Measurements from ENCODE around the gene MED16.
"Not testable (repeated sequence)": the region's sequence is repeated elsewhere in the genome, so short reads cannot be mapped to it uniquely, and the experiment has no call there.

Gene MED16

GRCh38 chr19:853014-853585 is 39.9 kb downstream of the MED16 start:
- no peak for DNase-seq

- DNase-seq = no peak
These were observed 40.6 kb downstream of the MED16 start, which contains the start of gene ELANE for GRCh38 chr19:852136-853013. Gene ELANE, plus strand, starts transcription at chr19:852303. Its CDS starts 26 bp downstream, at chr19:852329.

DNA sequence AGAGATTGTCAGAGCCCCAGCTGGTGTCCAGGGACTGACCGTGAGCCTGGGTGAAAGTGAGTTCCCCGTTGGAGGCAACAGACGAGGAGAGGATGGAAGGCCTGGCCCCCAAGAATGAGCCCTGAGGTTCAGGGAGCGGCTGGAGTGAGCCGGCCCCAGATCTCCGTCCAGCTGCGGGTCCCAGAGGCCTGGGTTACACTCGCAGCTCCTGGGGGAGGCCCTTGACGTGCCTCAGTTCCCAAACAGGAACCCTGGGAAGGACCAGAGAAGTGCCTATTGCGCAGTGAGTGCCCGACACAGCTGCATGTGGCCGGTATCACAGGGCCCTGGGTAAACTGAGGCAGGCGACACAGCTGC is 42.0 kb downstream of the MED16 start:
- no peak for DNase-seq

DNA sequence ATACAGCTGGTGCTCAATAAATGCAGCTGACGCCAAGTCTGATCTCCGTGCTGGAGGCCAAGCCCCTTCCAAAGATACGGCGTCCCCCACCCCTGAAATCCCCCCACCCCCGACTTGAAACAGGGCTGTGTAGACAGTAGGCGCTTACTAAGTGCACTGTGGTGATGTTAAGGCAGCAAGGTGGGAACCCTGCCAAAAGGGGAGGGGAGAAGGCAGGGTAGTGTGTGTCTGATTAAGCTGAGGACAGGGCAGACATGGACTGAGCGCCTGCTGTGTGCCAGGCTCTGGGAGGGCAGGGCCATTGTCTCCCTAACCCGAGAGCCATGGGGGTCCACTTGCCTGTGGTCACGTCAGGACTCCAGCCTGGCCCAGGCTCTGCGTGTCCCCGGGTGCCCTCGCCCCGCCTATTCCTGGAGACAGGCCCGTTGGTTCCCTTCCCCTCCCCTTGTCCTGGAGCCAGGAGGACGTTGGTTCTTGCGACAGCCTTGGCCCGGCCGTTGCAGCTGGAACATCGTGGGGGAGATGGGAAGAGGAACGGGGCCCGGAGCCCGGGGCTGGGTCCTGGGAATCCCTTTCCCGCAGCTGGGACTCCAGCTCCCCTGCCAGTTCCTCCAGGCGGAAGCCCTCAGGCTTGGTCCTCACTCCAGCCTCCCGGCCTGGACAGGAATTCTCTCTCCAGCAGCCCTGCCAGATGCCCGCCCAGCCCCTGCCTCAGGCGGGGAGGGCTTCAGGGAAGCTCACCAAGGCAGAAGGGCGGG is 42.6 kb downstream of the MED16 start:
- DNase-seq = no peak

GRCh38 chr19:849195-849594 is 43.8 kb downstream of the MED16 start:
- not testable (repeated sequence) for DNase-seq

- no peak for DNase-seq
These were observed 44.5 kb downstream of the MED16 start for GRCh38 chr19:848386-848921.

DNA sequence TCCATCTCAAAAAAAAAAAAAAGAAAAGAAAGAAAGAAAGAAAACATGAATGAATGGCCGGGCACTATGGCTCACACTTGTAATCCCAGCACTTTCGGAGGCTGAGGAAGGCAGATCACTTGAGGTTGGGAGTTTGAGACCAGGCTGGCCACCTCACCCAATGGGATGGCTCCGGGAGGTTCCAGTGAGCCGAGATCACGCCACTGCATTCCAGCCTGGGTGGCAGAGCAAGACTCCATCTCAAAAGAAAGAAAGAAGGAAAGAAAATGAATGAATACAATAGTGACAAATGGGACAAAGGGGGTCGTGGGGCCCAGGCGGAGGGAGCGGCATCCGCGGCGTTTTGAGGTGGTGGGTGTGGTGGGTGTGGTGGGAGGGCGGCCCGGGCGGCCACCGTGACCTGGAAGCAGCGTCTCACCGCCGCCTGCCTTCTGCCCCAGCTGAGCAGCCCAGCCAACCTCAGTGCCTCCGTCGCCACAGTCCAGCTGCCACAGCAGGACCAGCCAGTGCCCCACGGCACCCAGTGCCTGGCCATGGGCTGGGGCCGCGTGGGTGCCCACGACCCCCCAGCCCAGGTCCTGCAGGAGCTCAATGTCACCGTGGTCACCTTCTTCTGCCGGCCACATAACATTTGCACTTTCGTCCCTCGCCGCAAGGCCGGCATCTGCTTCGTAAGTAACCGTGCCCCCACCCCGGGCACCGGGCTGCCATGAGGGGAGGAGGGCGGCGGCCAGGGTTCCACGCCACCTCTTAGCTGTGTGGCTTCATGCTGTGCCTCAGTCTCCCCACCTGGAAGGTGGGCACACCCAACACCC is 47.1 kb downstream of the MED16 start:
- no peak for DNase-seq

- no peak for DNase-seq
These were observed 48.4 kb downstream of the MED16 start for GRCh38 chr19:844546-844971.

- DNase-seq = no peak
These were observed 49.0 kb downstream of the MED16 start for GRCh38 chr19:843836-844545.

DNA sequence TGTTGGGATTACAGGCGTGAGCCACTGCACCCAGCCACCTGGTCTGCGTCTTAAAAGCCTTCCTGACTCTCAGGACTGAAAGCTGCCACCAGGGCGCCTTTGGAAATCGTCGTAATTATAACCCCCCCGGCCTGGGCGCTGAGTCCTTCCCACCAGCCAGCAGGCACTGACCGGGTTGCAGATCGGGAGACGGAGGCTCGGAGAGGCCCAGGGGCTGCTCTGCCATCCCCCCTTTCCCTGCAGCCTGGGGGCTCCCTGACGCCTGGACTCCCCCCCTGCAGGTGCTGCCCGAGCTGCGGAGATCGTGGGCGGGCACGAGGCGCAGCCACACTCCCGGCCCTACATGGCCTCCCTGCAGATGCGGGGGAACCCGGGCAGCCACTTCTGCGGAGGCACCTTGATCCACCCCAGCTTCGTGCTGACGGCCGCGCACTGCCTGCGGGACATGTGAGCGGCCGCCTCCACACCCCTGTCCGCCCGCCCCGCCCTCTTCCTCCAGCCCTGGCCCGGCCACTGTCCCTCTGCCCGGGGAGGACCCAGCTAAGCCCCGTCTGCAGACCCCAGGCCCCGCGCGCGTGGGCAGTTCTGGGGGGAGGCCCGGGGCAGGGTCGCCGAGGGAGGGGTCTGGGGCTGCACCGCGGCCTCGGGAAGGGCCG is 49.7 kb downstream of the MED16 start:
- DNase-seq = no peak

GRCh38 chr19:842802-843179 is 50.2 kb downstream of the MED16 start:
- DNase-seq = not testable (repeated sequence)

DNA sequence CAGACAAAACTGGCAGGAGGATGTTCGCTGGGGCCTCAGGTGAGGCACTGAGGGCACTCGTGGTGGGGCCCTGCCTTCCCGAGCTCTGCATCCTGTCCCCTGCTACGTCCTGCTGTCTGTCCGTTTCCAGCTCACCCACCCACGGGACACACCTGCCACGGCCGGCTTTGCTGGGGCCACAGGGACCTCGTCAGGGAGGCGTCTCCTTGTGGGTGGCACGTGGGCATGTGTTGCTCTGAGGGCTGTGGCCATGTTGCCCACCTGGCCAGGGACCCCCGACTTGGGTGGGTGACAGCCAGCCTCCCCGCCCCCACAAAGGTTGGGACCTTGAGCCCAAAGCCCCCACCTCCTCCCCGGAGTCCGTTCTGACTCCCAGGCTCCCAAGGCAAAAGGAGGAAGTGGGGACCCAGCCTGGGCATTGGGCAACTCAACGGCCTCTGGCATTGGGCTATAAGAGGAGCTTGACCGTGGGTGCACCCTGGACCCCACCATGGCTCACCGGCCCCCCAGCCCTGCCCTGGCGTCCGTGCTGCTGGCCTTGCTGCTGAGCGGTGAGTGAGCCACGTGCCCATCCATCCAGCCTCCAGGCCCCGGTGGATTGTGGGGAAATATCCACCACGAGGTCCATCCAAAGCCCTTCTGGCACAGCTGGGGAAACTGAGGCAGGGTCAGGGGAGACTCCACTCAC is 52.3 kb downstream of the MED16 start, which contains the start of gene PRTN3:
TSS of gene PRTN3 (plus strand) at position 481 of the 688 bp plus-strand sequence. CDS start at position 491, 10 bp downstream.
- DNase-seq = no peak

DNA sequence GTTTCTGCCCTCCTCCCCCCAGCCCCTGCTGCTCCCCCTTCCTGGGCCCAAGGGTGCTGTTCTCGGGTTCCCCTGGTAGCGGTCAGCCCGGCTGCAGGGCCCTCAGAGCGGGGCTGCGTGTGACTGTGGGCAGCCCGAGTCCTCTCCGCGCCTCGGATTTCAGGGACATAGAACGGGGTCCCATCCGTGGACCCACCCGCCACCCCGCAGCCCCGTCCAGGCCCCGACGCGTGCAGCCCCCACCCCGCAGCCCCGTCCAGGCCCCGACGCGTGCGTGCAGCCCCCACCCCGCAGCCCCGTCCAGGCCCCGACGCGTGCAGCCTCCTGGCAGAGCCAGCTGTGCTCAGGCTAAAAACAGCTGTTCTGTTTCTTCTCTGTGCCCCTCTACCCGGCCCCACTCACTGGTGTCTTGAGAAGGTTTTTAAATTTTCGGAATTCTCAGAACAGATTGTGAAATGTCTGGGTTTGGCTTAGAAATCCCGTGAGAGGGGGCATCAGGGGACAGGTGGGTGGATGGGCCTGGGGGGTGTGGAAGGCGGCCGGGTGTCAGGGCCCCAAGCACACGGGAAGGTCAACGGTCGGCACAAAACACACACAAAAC is 57.7 kb downstream of the MED16 start:
- DNase-seq = no peak

GRCh38 chr19:834216-834615 is 58.8 kb downstream of the MED16 start:
- no peak for DNase-seq

DNA sequence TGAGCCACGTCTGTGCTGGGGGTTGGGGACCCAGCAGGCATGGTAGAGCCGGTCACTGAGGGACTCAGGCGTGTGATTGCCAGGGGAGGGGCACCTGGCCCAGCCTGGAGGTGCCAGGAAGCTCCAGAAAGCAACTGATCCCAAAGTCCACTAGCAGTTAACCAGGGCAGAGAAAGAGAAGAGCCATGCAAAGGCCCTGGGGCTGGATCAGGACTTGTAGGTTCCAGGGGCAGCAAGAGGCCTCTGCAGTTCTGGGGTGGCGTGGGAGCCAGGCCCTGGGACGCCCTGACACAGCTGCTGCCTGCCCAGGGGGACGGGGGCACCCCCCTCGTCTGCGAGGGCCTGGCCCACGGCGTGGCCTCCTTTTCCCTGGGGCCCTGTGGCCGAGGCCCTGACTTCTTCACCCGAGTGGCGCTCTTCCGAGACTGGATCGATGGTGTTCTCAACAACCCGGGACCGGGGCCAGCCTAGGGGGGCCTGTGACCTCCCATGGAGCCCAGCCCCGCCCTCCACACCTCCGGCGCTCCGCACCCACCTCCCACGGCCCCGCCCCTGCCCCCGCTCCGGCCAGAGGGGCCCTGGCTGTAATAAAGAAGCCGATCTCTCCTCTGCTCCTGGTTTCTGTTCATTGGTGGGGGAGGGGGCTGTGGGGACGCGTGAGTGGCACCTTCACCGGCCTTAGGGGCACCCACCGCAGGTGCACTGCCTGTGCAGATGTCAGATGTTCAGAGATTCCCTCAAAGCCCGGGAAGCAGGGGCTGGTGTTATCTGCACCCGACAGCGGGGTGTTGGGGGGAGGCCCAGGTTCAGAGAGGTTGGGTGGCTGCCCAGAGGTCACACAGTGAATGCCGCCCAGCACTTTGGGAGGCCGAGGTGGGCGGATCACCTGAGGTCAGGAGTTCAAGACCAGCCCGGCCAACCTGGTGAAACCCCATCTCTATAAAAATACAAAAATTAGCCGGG is 61.3 kb downstream of the MED16 start:
- no peak for DNase-seq

DNA sequence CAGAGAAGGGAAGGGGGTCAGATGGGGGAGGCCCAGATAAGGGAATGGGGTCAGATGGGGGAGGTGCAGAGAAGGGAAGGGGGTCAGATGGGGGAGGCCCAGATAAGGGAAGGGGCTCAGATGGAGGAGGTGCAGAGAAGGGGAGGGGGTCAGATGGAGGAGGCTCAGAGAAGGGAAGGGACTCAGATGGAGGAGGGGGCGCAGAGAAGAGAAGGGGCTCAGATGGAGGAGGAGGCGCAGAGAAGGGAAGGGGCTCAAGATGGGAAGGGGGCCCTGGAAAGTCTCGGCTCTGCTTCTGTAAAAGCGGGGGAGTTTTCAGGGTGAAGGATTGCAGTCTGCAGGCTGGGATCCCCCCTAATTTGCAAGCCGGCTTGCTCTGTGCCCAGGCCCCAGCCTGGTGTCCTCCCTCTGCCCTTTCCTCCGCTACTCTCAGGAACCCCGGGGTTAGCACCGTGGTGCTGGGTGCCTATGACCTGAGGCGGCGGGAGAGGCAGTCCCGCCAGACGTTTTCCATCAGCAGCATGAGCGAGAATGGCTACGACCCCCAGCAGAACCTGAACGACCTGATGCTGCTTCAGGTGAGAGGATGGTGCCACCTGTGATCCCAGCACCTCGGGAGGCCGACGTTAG is 63.7 kb downstream of the MED16 start:
- no peak for DNase-seq

DNA sequence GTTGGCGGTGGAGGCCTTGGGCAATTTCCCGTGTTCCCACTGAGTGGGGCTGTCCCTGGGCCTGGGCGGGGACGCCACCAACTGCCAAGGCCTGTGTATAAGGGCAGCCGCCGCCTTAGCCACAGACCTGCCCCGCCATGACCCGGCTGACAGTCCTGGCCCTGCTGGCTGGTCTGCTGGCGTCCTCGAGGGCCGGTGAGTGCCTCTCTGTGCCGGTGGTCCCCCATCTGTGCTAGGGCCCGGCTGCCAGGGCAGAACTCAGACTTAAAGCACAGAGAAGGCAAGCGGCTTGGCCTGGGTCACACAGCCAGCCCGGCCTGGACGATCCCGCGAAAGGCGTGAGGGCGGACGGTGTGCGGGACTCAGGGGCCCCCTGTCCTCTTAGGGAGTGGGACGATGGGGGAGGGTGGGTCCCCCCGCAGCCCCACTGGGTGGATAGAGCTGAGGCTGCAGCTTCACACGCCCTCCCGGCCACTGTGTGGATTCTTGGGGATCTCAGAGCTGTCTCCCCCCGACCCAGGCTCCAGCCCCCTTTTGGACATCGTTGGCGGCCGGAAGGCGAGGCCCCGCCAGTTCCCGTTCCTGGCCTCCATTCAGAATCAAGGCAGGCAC is 65.2 kb downstream of the MED16 start, which contains the start of gene AZU1:
TSS of gene AZU1 (plus strand) at position 128 of the 612 bp plus-strand sequence. CDS start at position 138, 10 bp downstream.
- DNase-seq = no peak

- no peak for DNase-seq
These were observed 65.7 kb downstream of the MED16 start for GRCh38 chr19:827314-827709.

Data from cortex of kidney (tissue), 1 donor.